ACHN (cell line): ENCODE data around the gene DHPS.
"Not testable (repeated sequence)": the region's sequence is repeated elsewhere in the genome, so short reads cannot be mapped to it uniquely, and the experiment has no call there.

Experiments used
- DNase-seq: peaks from one replicate; pipeline ENCODE4 v3.0.0-alpha.2; 2015
- in situ Hi-C: cut with HindIII; loops from 2 replicates; pipeline ENCODE4 v1.10.0; 2017; ENCODE audit warnings: low sequenced_read_pairs, low pct_ligation_motif_present, low pct_unique_long_range_greater_than_20kb

DHPS gene

DNA sequence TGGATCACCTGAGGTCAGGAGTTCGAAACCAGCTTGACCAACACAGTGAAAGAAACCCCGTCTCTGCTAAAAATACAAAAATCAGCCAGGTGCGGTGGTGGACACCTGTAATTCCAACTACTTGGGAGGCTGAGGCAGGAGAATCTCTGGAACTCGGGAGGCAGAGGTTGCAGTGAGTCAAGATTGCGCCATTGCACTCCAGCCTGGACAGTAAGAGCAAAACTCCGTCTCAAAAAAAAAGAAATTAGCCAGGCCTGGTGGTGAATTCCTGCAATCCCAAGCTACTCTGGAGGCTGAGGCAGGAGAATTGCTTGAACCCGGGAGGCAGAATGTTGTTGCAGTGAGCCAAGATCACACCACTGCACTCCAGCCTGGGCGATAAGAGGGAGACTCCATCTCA, 27.0 kb upstream of the DHPS start:
- in situ Hi-C loops = no loop called here
- DNase-seq = no peak

DNA sequence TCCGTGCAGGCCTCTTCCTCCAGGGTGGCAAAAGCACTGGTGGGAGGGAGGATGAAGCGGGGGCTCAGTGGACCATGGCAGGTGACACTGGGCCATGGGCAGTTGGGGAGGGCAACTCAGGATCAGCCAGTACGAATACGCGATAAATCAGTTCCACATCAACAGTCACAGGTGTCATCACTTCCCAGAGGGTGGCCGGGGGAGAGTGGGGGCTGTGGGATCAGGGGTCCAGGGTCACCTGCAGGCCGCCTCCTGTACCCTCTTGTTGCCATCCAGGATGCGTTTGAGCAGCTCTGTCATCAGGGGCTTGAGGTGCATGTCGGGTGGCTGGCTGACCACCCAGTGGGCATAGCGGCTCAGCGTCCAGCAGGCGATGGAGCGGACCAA, 24.6 kb upstream of the DHPS start:
- no peak for DNase-seq
- in situ Hi-C loops = no loop called here

DNA sequence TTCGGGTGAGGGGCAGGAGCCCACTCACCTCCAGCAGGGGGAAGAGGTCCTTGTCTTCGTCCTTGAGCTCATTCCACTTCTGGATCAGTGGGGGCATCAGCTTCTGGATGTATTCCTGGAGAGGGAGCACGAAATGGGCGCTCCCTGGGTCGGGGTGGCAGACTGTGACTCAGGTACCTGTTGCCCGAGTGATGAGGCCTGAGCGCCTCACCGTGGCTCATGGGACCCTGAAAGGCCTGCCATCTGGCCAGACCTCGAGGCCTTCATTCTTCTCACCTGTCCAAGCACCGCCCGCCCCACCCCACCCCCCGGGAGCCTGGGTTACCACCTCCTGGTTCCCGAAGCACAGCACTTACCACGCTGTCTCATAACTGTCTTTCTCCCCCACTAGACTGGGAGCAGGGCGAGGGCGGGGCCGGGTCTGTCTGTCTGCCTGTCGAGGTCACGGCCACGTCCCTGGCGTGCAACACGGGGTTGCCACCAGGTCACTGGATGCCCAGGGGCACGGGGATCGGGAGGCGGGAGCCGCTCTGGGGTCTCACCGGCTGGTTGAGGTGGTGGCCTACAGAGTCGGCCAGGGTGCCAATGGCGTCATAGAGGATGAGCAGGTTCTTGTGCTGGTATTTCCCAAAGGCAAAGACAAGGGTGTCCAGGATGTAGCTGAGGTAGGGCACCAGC, 24.1 kb upstream of the DHPS start:
- no peak for DNase-seq
- in situ Hi-C loops = no loop called here

- in situ Hi-C loops = no loop called here
- no peak for DNase-seq
Measured at GRCh38 chr19:12705169-12705568, 23.5 kb upstream of the DHPS start.

GRCh38 chr19:12703046-12703445, 21.4 kb upstream of the DHPS start:
- peak; percentile 66 for DNase-seq
- in situ Hi-C loops = no loop called here

DNA sequence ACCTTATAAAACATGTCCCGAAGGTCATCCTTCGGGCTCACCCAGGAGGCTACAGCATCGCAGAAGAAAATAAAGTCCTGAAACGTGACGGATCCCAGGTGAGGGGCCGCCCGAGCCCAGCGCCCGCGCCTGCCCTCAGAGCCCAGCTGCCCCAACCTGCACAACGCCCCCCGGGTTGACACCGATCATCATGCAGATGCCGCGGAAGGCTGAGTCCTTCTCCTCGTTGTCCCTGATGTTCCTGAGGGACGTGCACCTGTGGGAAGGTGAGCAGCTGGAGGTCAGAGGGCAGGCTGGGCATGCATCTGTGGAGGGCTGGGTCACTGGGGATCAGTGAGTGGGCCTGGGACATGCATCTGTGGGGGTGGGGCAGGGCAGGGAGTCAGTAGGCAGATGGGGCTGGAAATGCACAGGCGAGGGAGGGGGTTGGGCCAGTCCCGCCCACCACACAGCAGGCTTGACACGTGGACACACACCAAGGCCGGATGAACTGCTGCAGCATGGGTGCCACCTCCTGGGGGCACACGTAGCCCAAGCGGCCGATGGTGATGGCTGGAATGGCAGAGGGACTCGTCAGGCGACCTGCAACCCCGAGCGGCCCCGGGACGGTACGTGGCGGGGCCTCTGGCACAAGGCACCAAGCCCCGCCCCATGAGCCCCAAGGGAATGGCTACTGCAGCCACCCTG, 20.1 kb upstream of the DHPS start:
- in situ Hi-C loops = no loop called here
- DNase-seq = no peak

- DNase-seq = no peak
- in situ Hi-C loops = no loop called here
Measured at GRCh38 chr19:12698138-12698537, 16.5 kb upstream of the DHPS start.

- in situ Hi-C loops, DNase-seq: not testable (repeated sequence)
Measured at GRCh38 chr19:12697425-12697824, 15.7 kb upstream of the DHPS start.

DNA sequence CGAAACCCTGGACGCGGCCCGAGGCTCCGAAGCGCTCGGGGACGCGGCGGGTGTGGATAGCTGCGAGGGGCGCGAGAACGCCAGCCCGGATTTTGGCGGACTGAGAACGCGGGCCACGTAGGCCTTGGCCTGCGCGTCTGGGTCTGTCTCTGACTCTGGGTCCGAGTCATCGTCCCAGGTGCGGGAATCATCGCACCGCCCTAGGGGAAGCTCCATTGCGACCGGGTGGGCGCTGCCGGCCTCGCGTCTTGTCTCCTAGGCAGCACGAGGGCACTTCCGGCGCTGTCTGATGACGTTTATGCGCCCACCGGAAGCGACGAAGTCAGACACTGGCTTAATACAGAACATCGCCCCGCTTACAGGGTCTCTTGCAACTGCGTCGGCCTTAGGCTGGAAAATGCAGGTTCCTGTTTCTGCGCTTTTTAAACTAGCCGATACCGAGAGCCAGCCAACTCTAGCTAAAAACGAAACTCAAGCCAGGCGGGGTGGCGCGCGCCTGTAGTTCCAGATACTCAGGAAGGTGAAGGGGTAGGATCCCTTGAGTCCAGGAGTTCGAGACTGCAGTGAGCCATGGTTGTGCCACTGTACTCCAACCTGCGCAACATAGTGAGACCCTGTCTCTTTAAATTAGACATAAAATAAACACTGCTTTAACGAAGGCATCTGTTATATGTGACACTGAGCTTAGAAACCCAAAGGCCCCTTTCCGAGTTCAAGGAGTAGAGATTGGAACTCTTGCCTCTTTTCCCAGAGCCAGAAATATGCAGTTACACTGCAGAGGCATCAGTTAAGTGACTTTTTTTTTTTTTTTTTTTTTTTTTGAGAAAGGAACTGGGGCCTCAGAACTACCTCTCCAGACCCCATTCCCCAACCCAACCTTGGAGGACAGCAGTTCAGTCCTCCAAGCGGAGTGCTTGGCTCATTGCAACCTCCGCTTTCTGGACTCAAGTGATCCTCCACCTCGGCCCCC, 15.0 kb upstream of the DHPS start, which contains the start of gene FBXW9:
Gene FBXW9, minus strand, starts transcription at position 266 of the 970 bp plus-strand sequence. Its CDS starts 50 bp downstream, at position 216.
- DNase-seq = peak; percentile 92
- in situ Hi-C loops = no loop called here

DNA sequence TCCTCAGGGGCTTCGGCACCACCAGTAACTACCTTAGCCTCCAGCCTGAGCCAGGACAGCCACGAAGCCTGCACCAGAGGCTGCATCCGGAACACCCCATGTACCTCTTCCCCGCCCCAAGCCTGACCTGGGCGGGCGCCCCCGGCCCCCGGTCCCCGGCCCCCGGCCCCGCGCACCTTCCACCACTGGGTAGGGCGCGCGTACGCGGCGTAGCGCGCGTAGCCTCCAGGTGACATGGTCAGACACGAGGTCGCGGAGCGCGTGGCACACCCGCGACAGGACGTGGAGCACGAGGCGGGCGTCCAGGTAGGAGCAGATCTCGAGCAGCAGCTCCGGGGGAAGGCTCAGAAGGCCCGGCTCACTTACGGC, 14.3 kb upstream of the DHPS start:
- DNase-seq = peak; percentile 6
- in situ Hi-C loops = no loop called here

DNA sequence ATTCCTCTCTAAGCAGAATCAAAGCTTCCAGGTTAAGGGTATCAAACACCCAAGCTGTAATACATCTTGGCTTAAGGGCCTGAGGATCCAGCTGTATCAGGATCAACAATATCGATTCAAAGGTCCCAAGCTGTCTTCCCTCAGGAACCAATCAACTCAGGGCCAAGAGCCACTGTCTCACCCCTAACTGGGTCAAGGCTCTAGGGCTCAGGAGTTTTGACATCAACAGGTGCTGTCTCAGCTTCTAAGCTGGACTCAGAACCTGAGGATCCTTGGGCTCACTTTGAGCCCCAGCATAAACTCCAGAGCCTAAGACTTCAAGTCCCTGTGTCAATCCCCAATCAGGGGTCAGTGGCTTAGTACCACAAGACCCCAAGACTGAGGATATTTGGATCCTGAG, 13.8 kb upstream of the DHPS start:
- DNase-seq = no peak
- in situ Hi-C loops = no loop called here

DNA sequence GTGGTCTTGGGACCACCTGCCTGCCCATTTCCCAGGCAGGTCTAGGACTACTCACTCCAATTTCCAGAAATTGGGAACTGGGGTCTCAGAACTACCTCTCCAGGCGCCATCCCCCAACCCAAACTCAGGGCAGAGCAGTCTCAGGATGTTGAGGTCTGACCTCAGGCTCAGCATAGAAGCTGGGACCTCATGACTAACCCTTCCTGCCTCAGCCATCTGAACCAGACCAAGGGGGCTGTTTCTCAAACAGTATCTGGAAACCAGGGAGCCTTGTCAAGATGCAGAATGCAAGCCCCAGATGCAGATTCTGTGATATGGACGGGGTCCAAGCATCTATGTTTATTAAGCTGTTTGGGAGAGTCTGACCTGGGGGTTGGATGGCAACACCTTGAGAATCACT, 13.4 kb upstream of the DHPS start:
- no peak for DNase-seq
- in situ Hi-C loops = no loop called here

DNA sequence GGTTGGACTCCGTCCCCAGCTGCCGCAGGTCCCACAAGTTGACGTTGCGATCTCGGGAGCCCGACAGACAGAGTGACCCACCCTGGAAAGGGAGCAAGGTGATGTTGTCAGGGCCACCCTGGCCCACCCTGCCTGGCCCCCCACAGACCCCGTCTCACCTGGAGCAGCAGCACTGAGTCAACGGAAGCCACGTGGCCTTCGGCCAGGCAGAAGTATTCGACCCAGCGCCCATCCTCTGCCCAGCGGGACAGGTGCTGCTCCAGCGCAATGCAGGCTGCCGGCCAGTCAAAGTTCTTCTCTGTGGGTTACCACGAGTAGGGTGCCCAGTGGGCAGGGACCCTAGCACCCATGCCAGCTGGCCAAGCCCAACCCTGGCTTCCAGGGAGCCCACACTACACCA, 13.0 kb upstream of the DHPS start:
- in situ Hi-C loops = no loop called here
- no peak for DNase-seq

GRCh38 chr19:12692960-12693359, 11.3 kb upstream of the DHPS start:
- in situ Hi-C loops = no loop called here
- no peak for DNase-seq

DNA sequence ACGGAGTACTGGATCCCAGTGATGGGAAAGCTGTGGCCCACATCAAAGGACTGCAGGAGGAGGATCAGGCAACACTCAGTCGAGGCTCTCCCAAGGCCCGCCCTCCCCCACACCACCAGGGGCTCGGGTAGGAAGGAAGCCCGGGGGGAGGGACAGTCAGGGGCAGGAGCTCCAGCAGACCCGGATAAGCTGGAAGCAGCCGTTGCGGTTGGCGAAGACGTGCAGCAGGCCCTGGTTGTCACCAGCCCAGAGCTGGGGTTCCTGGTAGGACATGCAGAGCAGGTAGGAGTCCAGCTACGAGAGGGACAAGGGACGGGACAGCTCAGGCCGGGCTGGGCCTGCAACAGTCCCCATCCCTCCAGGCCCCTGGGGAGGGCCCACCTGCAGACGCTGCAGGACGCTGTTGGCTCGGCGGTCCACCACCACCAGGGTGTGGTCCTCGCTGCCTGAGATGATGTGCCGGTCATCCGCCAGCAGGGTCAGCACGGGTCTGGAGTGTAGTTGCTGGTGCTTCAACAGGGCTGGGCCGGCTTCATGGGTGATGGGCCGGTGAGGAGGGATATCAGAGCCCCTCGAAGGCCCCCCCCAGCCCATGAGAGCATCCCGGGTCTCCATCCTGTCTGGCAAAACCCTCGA, 8.0 kb upstream of the DHPS start:
- in situ Hi-C loops = no loop called here
- no peak for DNase-seq

DNA sequence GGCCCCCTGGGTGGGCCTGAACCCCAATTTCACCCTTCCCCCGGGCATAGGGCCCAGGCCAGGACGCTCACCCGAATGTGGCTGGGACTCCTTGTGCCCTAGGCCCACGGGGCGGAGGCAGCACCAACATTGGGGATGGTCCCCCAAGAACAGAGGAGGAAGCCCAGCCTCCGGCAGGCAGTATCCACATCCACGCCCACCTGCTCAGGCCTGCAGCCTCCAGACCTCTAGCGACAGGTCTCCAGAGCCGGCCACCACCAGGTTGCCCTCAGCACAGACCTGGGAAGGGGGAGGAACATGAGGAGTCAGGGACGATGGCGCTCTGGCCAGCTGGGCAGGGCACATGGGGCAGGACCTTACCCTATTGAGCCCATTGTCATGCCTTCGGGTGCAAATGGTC, 7.3 kb upstream of the DHPS start:
- DNase-seq = no peak
- in situ Hi-C loops = no loop called here

DNA sequence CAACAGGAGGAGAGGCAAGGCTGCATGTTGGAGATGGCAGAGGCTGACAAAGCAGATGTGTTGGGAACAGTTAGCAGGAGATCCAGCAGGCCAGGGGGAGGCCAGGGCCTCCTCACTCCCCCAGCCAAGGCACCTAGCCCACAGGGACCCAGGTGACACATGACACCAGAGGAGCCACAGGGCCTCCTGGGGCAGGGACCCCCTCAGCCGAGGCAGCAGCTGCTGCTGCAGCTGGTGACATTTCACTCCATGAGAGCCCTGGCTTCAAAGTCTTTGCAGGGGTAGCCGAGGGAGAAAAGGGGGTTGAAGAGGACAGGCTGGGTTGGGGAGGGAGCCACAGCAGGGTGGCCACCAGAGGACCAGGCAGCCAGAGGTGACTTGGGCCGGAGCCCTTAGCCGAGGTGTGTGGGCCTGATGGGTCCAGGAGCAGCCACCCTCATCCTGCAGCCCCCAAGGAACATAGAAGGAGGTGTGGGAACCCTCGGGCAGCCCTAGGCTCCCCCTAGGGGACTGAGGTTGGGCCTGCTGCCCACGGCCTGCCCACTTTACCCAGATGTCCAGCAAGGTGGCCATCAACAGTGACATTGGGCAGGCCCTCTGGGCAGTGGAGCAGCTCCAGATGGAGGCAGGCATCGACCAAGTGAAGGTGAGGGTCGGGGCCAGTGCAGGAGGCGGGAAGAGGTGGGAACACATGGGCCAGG, 6.0 kb upstream of the DHPS start, which contains the start of gene GNG14:
Gene GNG14, plus strand, starts transcription at position 503 of the 701 bp plus-strand sequence. Its CDS starts 51 bp downstream, at position 554.
- DNase-seq = no peak
- in situ Hi-C loops = no loop called here

DNA sequence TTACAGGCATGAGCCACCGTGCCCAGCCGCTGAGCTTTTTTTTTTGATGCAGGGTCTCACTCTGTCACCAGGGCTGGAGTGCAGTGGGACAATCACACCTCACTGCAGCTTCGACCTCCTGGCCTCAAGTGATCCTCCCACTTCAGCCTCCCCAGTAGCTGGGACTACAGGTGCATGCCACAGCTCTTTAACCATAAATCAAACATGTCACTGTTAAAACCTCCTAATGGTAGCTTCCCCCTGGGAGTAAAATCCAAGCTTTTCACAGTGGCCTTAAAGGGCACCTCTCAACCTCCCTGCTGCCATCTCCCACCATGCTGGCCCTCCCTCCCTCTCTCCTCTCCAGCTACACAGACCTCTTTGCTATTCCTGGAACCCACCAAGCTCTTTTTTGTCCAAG, 4.2 kb upstream of the DHPS start:
- in situ Hi-C loops = no loop called here
- DNase-seq = no peak
